ENCODE results near the gene ACOT7.

- TF ChIP-seq YY1 (IDR thresholded peaks at IDR 0.05; ENCODE audit: insufficient read depth, insufficient read length), result no peak
- no peak for TF ChIP-seq ZNF274 (IDR thresholded peaks at IDR 0.05; ENCODE audit: low read depth, low read length)
- TF ChIP-seq SUZ12 (IDR thresholded peaks at IDR 0.05; ENCODE audit: extremely low read depth, insufficient read depth, insufficient read length), result no peak
Measured at GRCh38 chr1:6271554-6271953, 122.0 kb downstream of the ACOT7 start.
